IMR-90 (cell line): ENCODE data around the gene CCT5. TPM values are rescaled to one million over a fixed set of nuclear protein-coding genes. Genes with fewer than 3 reads are reported as not detected.

Experiments
- ATAC-seq: fragments of 200-7000 bp; cut with Tn5 transposase; 2 replicates; pipeline ENCODE4 v1.9.1; 2020; ENCODE audit warnings: low read depth, mild to moderate bottlenecking, moderate library complexity
- BruUV-seq: library from RNA; stranded (reverse); fragments of 400-500 nt; replicated peaks from 2 replicates; lab custom pipeline; 2021; lab: Mats Ljungman, UMichigan
- CTCF ChIA-PET: fragments of 300-600 bp; formaldehyde crosslinking; extraction: SDS; loops from one replicate; lab custom pipeline; 2021; ENCODE audit warnings: antibody characterized with exemption; lab: Yijun Ruan, JAX
- POLR2A ChIA-PET: fragments of 300-600 bp; sonication (Branson Sonifier 250); formaldehyde crosslinking; loops from one replicate; lab custom pipeline; 2022; ENCODE audit warnings: antibody characterized with exemption; ENCODE audit not compliant: unreplicated experiment; lab: Charles Lee
- DNase-seq: peaks from one replicate; pipeline ENCODE4 v3.0.0; 2013
- H2AFZ ChIP-seq: replicated peaks from 2 replicates; pipeline ENCODE3; 2013; ENCODE audit warnings: low read length, mild to moderate bottlenecking; ENCODE audit not compliant: poor library complexity
- H2AK5ac ChIP-seq: 2 replicates; pipeline ENCODE4 v1.6.1; 2013; ENCODE audit warnings: low read depth, low read length, inconsistent platforms
- H2AK9ac ChIP-seq: replicated peaks from 2 replicates; pipeline ENCODE3; 2013; ENCODE audit warnings: mild to moderate bottlenecking, low read depth, low read length, moderate library complexity; ENCODE audit not compliant: poor library complexity
- H2BK120ac ChIP-seq: 2 replicates; pipeline ENCODE4 v1.6.1; 2013; ENCODE audit warnings: low read depth, low read length, inconsistent platforms
- H2BK15ac ChIP-seq: 3 replicates; pipeline ENCODE4 v1.6.1; 2013; ENCODE audit warnings: low read depth, low read length, inconsistent platforms
- H2BK20ac ChIP-seq: 2 replicates; pipeline ENCODE4 v1.6.1; 2013; ENCODE audit warnings: low read depth, mild to moderate bottlenecking, inconsistent platforms, low read length, moderate library complexity
- H2BK5ac ChIP-seq: 2 replicates; pipeline ENCODE4 v1.6.1; 2013; ENCODE audit warnings: mild to moderate bottlenecking, low read depth, low read length, inconsistent platforms; ENCODE audit not compliant: poor library complexity, severe bottlenecking
- H3K14ac ChIP-seq: replicated peaks from 2 replicates; pipeline ENCODE4 v1.6.1; 2013; ENCODE audit warnings: low read depth, low read length, inconsistent platforms
- H3K18ac ChIP-seq: 2 replicates; pipeline ENCODE4 v1.6.1; 2013; ENCODE audit warnings: low read depth, low read length, control low read depth
- H3K23ac ChIP-seq: 2 replicates; pipeline ENCODE4 v1.6.1; 2013; ENCODE audit warnings: low read depth, low read length, inconsistent platforms
- H3K27ac ChIP-seq: 2 replicates; pipeline ENCODE4 v1.5.1; 2013; ENCODE audit warnings: mild to moderate bottlenecking, control low read depth, low read length; ENCODE audit not compliant: insufficient read depth
- H3K27me3 ChIP-seq: 2 replicates; pipeline ENCODE4 v1.6.1; 2013; ENCODE audit warnings: low read length; ENCODE audit not compliant: control insufficient read depth, insufficient read depth
- H3K36me3 ChIP-seq: 2 replicates; pipeline ENCODE4 v1.6.1; 2013; ENCODE audit warnings: low read length, mixed read lengths; ENCODE audit not compliant: control insufficient read depth, insufficient read depth
- H3K4ac ChIP-seq: 2 replicates; pipeline ENCODE4 v1.6.1; 2013; ENCODE audit warnings: low read depth, low read length, inconsistent platforms
- H3K4me1 ChIP-seq: 2 replicates; pipeline ENCODE4 v1.6.1; 2013; ENCODE audit warnings: low read length, mixed read lengths; ENCODE audit not compliant: control insufficient read depth, insufficient read depth
- H3K4me2 ChIP-seq: 2 replicates; pipeline ENCODE4 v1.6.1; 2013; ENCODE audit warnings: low read depth, mild to moderate bottlenecking, control low read depth, low read length, moderate library complexity
- H3K4me3 ChIP-seq: 2 replicates; pipeline ENCODE4 v1.5.1; 2013; ENCODE audit warnings: low read depth, mild to moderate bottlenecking, control low read depth, low read length, moderate library complexity; ENCODE audit not compliant: insufficient read depth
- H3K56ac ChIP-seq: 2 replicates; pipeline ENCODE4 v1.6.1; 2013; ENCODE audit warnings: low read length, inconsistent platforms; ENCODE audit not compliant: insufficient read depth; ENCODE audit errors: extremely low read depth
- H3K79me1 ChIP-seq, 2 experiments: 2 replicates each; pipeline ENCODE4 v1.6.1; 2013; ENCODE audit warnings: low read length in 2 of 2, inconsistent platforms in 1 of 2, low read depth in 1 of 2
- H3K9ac ChIP-seq: 2 replicates; pipeline ENCODE4 v1.6.1; 2013; ENCODE audit warnings: low read depth, low read length, control low read depth
- H3K9me1 ChIP-seq: 2 replicates; pipeline ENCODE4 v1.6.1; 2013; ENCODE audit warnings: low read length, inconsistent platforms; ENCODE audit not compliant: insufficient read depth
- H3K9me3 ChIP-seq: 2 replicates; pipeline ENCODE4 v1.6.1; 2013; ENCODE audit warnings: low read length; ENCODE audit not compliant: control insufficient read depth, insufficient read depth
- H4K20me1 ChIP-seq: 2 replicates; pipeline ENCODE4 v1.6.1; 2013; ENCODE audit warnings: low read length, inconsistent platforms; ENCODE audit not compliant: insufficient read depth
- H4K5ac ChIP-seq: 2 replicates; pipeline ENCODE4 v1.6.1; 2013; ENCODE audit warnings: mild to moderate bottlenecking, low read depth, low read length, control low read depth
- H4K8ac ChIP-seq, 2 experiments: 2 replicates each; pipeline ENCODE4 v1.6.1; 2013; ENCODE audit warnings: low read depth in 2 of 2, low read length in 2 of 2, control low read depth in 1 of 2, inconsistent platforms in 1 of 2
- H4K91ac ChIP-seq: 2 replicates; pipeline ENCODE4 v1.6.1; 2013; ENCODE audit warnings: low read depth, low read length, inconsistent platforms; ENCODE audit not compliant: insufficient read depth
- BHLHE40 ChIP-seq: fragments of 150-350 bp; IDR thresholded peaks from 2 replicates; pipeline ENCODE4 v1.6.1; 2016; ENCODE audit warnings: mild to moderate bottlenecking, low read depth, low read length
- CEBPB ChIP-seq: IDR thresholded peaks from 2 replicates; pipeline ENCODE4 v1.6.1; 2012; ENCODE audit warnings: low read depth, low read length, improper control_type of control experiment
- CHD1 ChIP-seq: IDR thresholded peaks from 2 replicates; pipeline ENCODE4 v1.6.1; 2012; ENCODE audit warnings: low read depth, low read length, improper control_type of control experiment
- FOS ChIP-seq: fragments of 150-350 bp; IDR thresholded peaks from 2 replicates; pipeline ENCODE4 v1.6.1; 2016; ENCODE audit warnings: low read depth, low read length
- MAZ ChIP-seq: IDR thresholded peaks from 2 replicates; pipeline ENCODE4 v1.6.1; 2012; ENCODE audit warnings: low read depth, mild to moderate bottlenecking, low read length, improper control_type of control experiment, moderate library complexity, borderline replicate concordance
- MXI1 ChIP-seq: IDR thresholded peaks from 2 replicates; pipeline ENCODE4 v1.6.1; 2012; ENCODE audit warnings: low read depth, mild to moderate bottlenecking, low read length, moderate library complexity, borderline replicate concordance
- POLR2A ChIP-seq: IDR thresholded peaks from 2 replicates; pipeline ENCODE4 v1.6.1; 2012; ENCODE audit warnings: mild to moderate bottlenecking, low read depth, low read length
- RAD21 ChIP-seq: IDR thresholded peaks from 2 replicates; pipeline ENCODE4 v1.6.1; 2012; ENCODE audit warnings: low read length, improper control_type of control experiment
- RCOR1 ChIP-seq: IDR thresholded peaks from 2 replicates; pipeline ENCODE4 v1.6.1; 2012; ENCODE audit warnings: mild to moderate bottlenecking, low read length, improper control_type of control experiment; ENCODE audit not compliant: insufficient replicate concordance
- RFX5 ChIP-seq: IDR thresholded peaks from 2 replicates; pipeline ENCODE4 v1.8.0; 2012; ENCODE audit warnings: low read depth, mild to moderate bottlenecking, low read length, moderate library complexity
- SMC3 ChIP-seq: fragments of 150-350 bp; IDR thresholded peaks from 2 replicates; pipeline ENCODE4 v1.6.1; 2016; ENCODE audit warnings: low read depth, mild to moderate bottlenecking, antibody characterized with exemption, low read length, moderate library complexity
- WGBS, 2 experiments: methylation state at CpG; one replicate each; pipeline versions ENCODE4 v1.1.5 to v1.1.7; 2013; ENCODE audit warnings: missing lambda C conversion rate in 2 of 2; ENCODE audit not compliant: insufficient read length in 1 of 2; ENCODE audit errors: extremely low coverage in 2 of 2; 5-methylcytosine and 5-hydroxymethylcytosine counted together
- dilution Hi-C: fragments of 300-500 bp; cut with HindIII; formaldehyde crosslinking; loops from one replicate; pipeline ENCODE4 v1.14.3; 2018; ENCODE audit warnings: low sequenced_read_pairs; ENCODE audit not compliant: unreplicated experiment
- in situ Hi-C: fragments of 300-500 bp; cut with MboI; formaldehyde crosslinking; loops from 3 replicates; pipeline ENCODE4 v1.14.3; 2019; ENCODE audit warnings: low sequenced_read_pairs, inconsistent platforms, mixed read lengths
- intact Hi-C: fragments of 100-400 bp; cut with micrococcal nuclease; formaldehyde crosslinking; loops from 2 replicates; pipeline ENCODE4 v1.10.0; 2022
- polyA plus RNA-seq, 3 experiments: library from polyadenylated mRNA; depleted of rRNA; stranded (reverse); fragments of >200 nt; gene quantifications; 2 replicates each; pipeline ENCODE4 v1.2.3, GENCODE V29; 2012; ENCODE audit warnings: low replicate concordance in 1 of 3
- total RNA-seq: library from RNA; depleted of rRNA; stranded (reverse); fragments of >200 nt; gene quantifications from 2 replicates; pipeline ENCODE4 v1.2.3, GENCODE V29; 2012
- TF ChIP-seq, protein P1 (sequence below): conservative IDR thresholded peaks from 2 replicates; pipeline ENCODE4 v1.5.1; 2012; ENCODE audit warnings: mild to moderate bottlenecking, low read depth, low read length, improper control_type of control experiment
- TF ChIP-seq, protein P2 (sequence below): fragments of 150-350 bp; IDR thresholded peaks from 2 replicates; pipeline ENCODE4 v1.6.1; 2016; ENCODE audit warnings: low read depth, mild to moderate bottlenecking, low read length, moderate library complexity, borderline replicate concordance
- TF ChIP-seq, protein P3 (sequence below): fragments of 150-350 bp; IDR thresholded peaks from 2 replicates; pipeline ENCODE4 v1.6.1; 2017; ENCODE audit warnings: mild to moderate bottlenecking, antibody characterized with exemption, low read length, low read depth

CCT5 gene
- total and polyA plus RNA-seq, 2 of the 4 experiments (the other 2 are of a cell fraction), result 358 to 481 TPM

DNA sequence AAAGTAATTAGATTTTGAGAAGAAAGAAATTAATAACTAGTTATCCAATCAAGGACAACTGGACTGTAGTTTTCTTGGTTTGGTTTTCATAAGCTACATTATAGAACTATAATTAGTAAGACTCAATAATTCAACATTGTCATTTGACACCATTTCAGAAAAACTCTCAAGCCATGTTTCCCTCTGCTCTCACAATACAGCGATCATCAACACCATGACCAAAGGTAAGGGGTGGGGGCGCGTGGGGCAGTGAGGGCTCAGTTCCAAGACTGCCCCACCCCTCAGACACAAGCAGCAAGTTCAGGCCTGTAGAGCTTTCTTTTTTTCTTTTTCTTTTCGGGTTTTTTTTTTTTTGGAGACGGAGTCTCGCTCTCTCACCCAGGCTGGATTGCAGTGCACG lies 51.2 kb downstream of the CCT5 start:
- Histone ChIP-seq H4K20me1 (no peaks in the 10 kb centered on the region), H3K23ac (no peak overlapping the region), H2BK120ac (no peak overlapping the region), H3K9me3 (no peaks in the 10 kb centered on the region), H3K27ac (no peak overlapping the region), H4K91ac (no peak overlapping the region), H3K56ac (no peak overlapping the region), H2BK20ac (no peak overlapping the region), H3K79me1 (peaks cover 0 to 9% of the 10 kb centered on the region in 2 experiments; a peak in 1 of 4 replicates), H2BK5ac (no peak overlapping the region), H3K9me1 (0 out of 2 replicates have a peak, but pooled peaks cover 7% of the 10 kb centered on the region), H3K4me2 (no peak overlapping the region), H3K36me3 (peaks cover 2% of the 10 kb centered on the region; the same call in 1 of the 2 replicates), H3K27me3 (no peaks in the 10 kb centered on the region), H3K4me1 (peaks cover 2% of the 10 kb centered on the region; the same call in 1 of the 2 replicates), H3K9ac (no peak overlapping the region), H3K4ac (no peak overlapping the region), H2BK15ac (no peak overlapping the region), H3K14ac (no peak overlapping the region), H3K18ac (no peak overlapping the region), H2AK5ac (no peak overlapping the region), H4K8ac (no peak overlapping the region), H2AFZ (no peak overlapping the region), H3K4me3 (no peak overlapping the region), H2AK9ac (no peak overlapping the region), H4K5ac (no peak overlapping the region)
- intact Hi-C loops, result no loop called here
- ATAC-seq, result no peak
- dilution Hi-C loops, result no loop called here
- CTCF ChIA-PET, result no interaction called here
- no CpG with 5 or more reads among the region's 7 CpGs for WGBS, 2 experiments
- TF ChIP-seq RCOR1 (no peak), CEBPB (no peak), CHD1 (no peak), MAZ (no peak), POLR2A (no peak), BHLHE40 (no peak), FOS (no peak), RFX5 (no peak), MXI1 (no peak), RAD21 (no peak), SMC3 (no peak)
- TF ChIP-seq, protein P1, sequence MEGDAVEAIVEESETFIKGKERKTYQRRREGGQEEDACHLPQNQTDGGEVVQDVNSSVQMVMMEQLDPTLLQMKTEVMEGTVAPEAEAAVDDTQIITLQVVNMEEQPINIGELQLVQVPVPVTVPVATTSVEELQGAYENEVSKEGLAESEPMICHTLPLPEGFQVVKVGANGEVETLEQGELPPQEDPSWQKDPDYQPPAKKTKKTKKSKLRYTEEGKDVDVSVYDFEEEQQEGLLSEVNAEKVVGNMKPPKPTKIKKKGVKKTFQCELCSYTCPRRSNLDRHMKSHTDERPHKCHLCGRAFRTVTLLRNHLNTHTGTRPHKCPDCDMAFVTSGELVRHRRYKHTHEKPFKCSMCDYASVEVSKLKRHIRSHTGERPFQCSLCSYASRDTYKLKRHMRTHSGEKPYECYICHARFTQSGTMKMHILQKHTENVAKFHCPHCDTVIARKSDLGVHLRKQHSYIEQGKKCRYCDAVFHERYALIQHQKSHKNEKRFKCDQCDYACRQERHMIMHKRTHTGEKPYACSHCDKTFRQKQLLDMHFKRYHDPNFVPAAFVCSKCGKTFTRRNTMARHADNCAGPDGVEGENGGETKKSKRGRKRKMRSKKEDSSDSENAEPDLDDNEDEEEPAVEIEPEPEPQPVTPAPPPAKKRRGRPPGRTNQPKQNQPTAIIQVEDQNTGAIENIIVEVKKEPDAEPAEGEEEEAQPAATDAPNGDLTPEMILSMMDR, result no peak
- TF ChIP-seq, protein P2, sequence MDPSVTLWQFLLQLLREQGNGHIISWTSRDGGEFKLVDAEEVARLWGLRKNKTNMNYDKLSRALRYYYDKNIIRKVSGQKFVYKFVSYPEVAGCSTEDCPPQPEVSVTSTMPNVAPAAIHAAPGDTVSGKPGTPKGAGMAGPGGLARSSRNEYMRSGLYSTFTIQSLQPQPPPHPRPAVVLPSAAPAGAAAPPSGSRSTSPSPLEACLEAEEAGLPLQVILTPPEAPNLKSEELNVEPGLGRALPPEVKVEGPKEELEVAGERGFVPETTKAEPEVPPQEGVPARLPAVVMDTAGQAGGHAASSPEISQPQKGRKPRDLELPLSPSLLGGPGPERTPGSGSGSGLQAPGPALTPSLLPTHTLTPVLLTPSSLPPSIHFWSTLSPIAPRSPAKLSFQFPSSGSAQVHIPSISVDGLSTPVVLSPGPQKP, result no peak
- TF ChIP-seq, protein P3, sequence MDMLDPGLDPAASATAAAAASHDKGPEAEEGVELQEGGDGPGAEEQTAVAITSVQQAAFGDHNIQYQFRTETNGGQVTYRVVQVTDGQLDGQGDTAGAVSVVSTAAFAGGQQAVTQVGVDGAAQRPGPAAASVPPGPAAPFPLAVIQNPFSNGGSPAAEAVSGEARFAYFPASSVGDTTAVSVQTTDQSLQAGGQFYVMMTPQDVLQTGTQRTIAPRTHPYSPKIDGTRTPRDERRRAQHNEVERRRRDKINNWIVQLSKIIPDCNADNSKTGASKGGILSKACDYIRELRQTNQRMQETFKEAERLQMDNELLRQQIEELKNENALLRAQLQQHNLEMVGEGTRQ, result no peak
- BruUV-seq, result no TSS peak
- in situ Hi-C loops, result no loop called here
- POLR2A ChIA-PET, result no interaction called here
- DNase-seq, result no peak
